ENCODE measurements around the gene MAP3K13.

The MAP3K13 gene

GRCh38 chr3:185362850-185363661 is at the start of gene MAP3K13:
MAP3K13 (plus strand) TSS chr3:185363136; CDS start chr3:185428582, 65,446 bp downstream.
- Histone ChIP-seq H3K27me3 (ENCODE audit: low read depth, low read length) (no peaks in the 10 kb centered on the region), H3K9me3 (ENCODE audit: control insufficient read depth in 1 of 2, low read length in 2 of 2) (no peaks in the 10 kb centered on the region), H3K27ac (ENCODE audit: low read length) (peak within 1 kb of the TSS; percentile 58), H3K4me3 (ENCODE audit: low read depth in 1 of 2, low read length in 2 of 2) (peak within 1 kb of the TSS; percentile 85 to 87), H3K36me3 (ENCODE audit: control insufficient read depth in 1 of 2, insufficient read depth in 2 of 2, low read length in 2 of 2) (peaks cover 0 to 4% of the 10 kb centered on the region in 2 donors), H3K4me1 (ENCODE audit: control insufficient read depth in 1 of 2, insufficient read depth in 2 of 2, low read length in 2 of 2) (peaks cover 0 to 3% of the 10 kb centered on the region in 2 donors)

- H3K36me3 ChIP-seq (ENCODE audit: control insufficient read depth in 1 of 2, insufficient read depth in 2 of 2, low read length in 2 of 2) = no peaks in the 10 kb centered on the region
- no peaks in the 10 kb centered on the region for H3K27me3 ChIP-seq (ENCODE audit: low read depth, low read length)
- no peaks in the 10 kb centered on the region for H3K9me3 ChIP-seq (ENCODE audit: control insufficient read depth in 1 of 2, low read length in 2 of 2)
- H3K4me1 ChIP-seq (ENCODE audit: control insufficient read depth in 1 of 2, insufficient read depth in 2 of 2, low read length in 2 of 2) = peaks cover 0 to 7% of the 10 kb centered on the region in 2 donors
- no peak overlapping the region for H3K27ac ChIP-seq (ENCODE audit: low read length)
- H3K4me3 ChIP-seq (ENCODE audit: low read depth in 1 of 2, low read length in 2 of 2) = no peak overlapping the region
Observed at GRCh38 chr3:185313693-185314246, 49.2 kb upstream of the MAP3K13 start.

GRCh38 chr3:185316740-185317412 is 46.1 kb upstream of the MAP3K13 start:
- peak overlapping the region; percentile 56 for H3K27ac ChIP-seq (ENCODE audit: low read length)
- H3K4me1 ChIP-seq (ENCODE audit: control insufficient read depth in 1 of 2, insufficient read depth in 2 of 2, low read length in 2 of 2) = peaks cover 0 to 7% of the 10 kb centered on the region in 2 donors
- H3K27me3 ChIP-seq (ENCODE audit: low read depth, low read length) = no peaks in the 10 kb centered on the region
- peak overlapping the region in 1 of 2 donors; percentile 9 for H3K4me3 ChIP-seq (ENCODE audit: low read depth in 1 of 2, low read length in 2 of 2)
- no peaks in the 10 kb centered on the region for H3K36me3 ChIP-seq (ENCODE audit: control insufficient read depth in 1 of 2, insufficient read depth in 2 of 2, low read length in 2 of 2)
- H3K9me3 ChIP-seq (ENCODE audit: control insufficient read depth in 1 of 2, low read length in 2 of 2) = no peaks in the 10 kb centered on the region

- H3K4me3 ChIP-seq (ENCODE audit: low read depth in 1 of 2, low read length in 2 of 2) = peak overlapping the region in 1 of 2 donors; percentile 9
- H3K9me3 ChIP-seq (ENCODE audit: control insufficient read depth in 1 of 2, low read length in 2 of 2) = no peaks in the 10 kb centered on the region
- H3K27ac ChIP-seq (ENCODE audit: low read length) = peak overlapping the region; percentile 56
Observed at GRCh38 chr3:185317674-185318073, 45.3 kb upstream of the MAP3K13 start.

GRCh38 chr3:185318141-185318540 is 44.8 kb upstream of the MAP3K13 start:
- Histone ChIP-seq H3K9me3 (ENCODE audit: control insufficient read depth in 1 of 2, low read length in 2 of 2) (no peaks in the 10 kb centered on the region), H3K4me1 (ENCODE audit: control insufficient read depth in 1 of 2, insufficient read depth in 2 of 2, low read length in 2 of 2) (peaks cover 0 to 7% of the 10 kb centered on the region in 2 donors), H3K27me3 (ENCODE audit: low read depth, low read length) (no peaks in the 10 kb centered on the region), H3K27ac (ENCODE audit: low read length) (no peak overlapping the region), H3K4me3 (ENCODE audit: low read depth in 1 of 2, low read length in 2 of 2) (no peak overlapping the region), H3K36me3 (ENCODE audit: control insufficient read depth in 1 of 2, insufficient read depth in 2 of 2, low read length in 2 of 2) (no peaks in the 10 kb centered on the region)

More at GRCh38 chr3:185317674-185318073, 45.3 kb upstream of the MAP3K13 start:
- Histone ChIP-seq H3K27me3 (ENCODE audit: low read depth, low read length) (no peaks in the 10 kb centered on the region), H3K4me1 (ENCODE audit: control insufficient read depth in 1 of 2, insufficient read depth in 2 of 2, low read length in 2 of 2) (peaks cover 0 to 7% of the 10 kb centered on the region in 2 donors), H3K36me3 (ENCODE audit: control insufficient read depth in 1 of 2, insufficient read depth in 2 of 2, low read length in 2 of 2) (no peaks in the 10 kb centered on the region)

GRCh38 chr3:185319801-185320200 is 43.1 kb upstream of the MAP3K13 start:
- Histone ChIP-seq H3K27ac (ENCODE audit: low read length) (no peak overlapping the region), H3K27me3 (ENCODE audit: low read depth, low read length) (no peaks in the 10 kb centered on the region), H3K4me1 (ENCODE audit: control insufficient read depth in 1 of 2, insufficient read depth in 2 of 2, low read length in 2 of 2) (peaks cover 0 to 7% of the 10 kb centered on the region in 2 donors), H3K4me3 (ENCODE audit: low read depth in 1 of 2, low read length in 2 of 2) (no peak overlapping the region), H3K9me3 (ENCODE audit: control insufficient read depth in 1 of 2, low read length in 2 of 2) (no peaks in the 10 kb centered on the region), H3K36me3 (ENCODE audit: control insufficient read depth in 1 of 2, insufficient read depth in 2 of 2, low read length in 2 of 2) (no peaks in the 10 kb centered on the region)

- peaks cover 0 to 7% of the 10 kb centered on the region in 2 donors for H3K4me1 ChIP-seq (ENCODE audit: control insufficient read depth in 1 of 2, insufficient read depth in 2 of 2, low read length in 2 of 2)
- H3K36me3 ChIP-seq (ENCODE audit: control insufficient read depth in 1 of 2, insufficient read depth in 2 of 2, low read length in 2 of 2) = no peaks in the 10 kb centered on the region
- no peaks in the 10 kb centered on the region for H3K27me3 ChIP-seq (ENCODE audit: low read depth, low read length)
- H3K9me3 ChIP-seq (ENCODE audit: control insufficient read depth in 1 of 2, low read length in 2 of 2) = no peaks in the 10 kb centered on the region
- no peak overlapping the region for H3K27ac ChIP-seq (ENCODE audit: low read length)
- H3K4me3 ChIP-seq (ENCODE audit: low read depth in 1 of 2, low read length in 2 of 2) = no peak overlapping the region
Observed at GRCh38 chr3:185320949-185321348, 42.0 kb upstream of the MAP3K13 start.

GRCh38 chr3:185322101-185322719 is 40.7 kb upstream of the MAP3K13 start:
- H3K4me1 ChIP-seq (ENCODE audit: control insufficient read depth in 1 of 2, insufficient read depth in 2 of 2, low read length in 2 of 2) = peaks cover 0 to 5% of the 10 kb centered on the region in 2 donors
- no peaks in the 10 kb centered on the region for H3K9me3 ChIP-seq (ENCODE audit: control insufficient read depth in 1 of 2, low read length in 2 of 2)
- H3K4me3 ChIP-seq (ENCODE audit: low read depth in 1 of 2, low read length in 2 of 2) = no peak overlapping the region
- H3K27ac ChIP-seq (ENCODE audit: low read length) = no peak overlapping the region
- H3K27me3 ChIP-seq (ENCODE audit: low read depth, low read length) = no peaks in the 10 kb centered on the region
- no peaks in the 10 kb centered on the region for H3K36me3 ChIP-seq (ENCODE audit: control insufficient read depth in 1 of 2, insufficient read depth in 2 of 2, low read length in 2 of 2)

GRCh38 chr3:185325946-185326791 is 36.8 kb upstream of the MAP3K13 start:
- no peaks in the 10 kb centered on the region for H3K36me3 ChIP-seq (ENCODE audit: control insufficient read depth in 1 of 2, insufficient read depth in 2 of 2, low read length in 2 of 2)
- no peak overlapping the region for H3K4me3 ChIP-seq (ENCODE audit: low read depth in 1 of 2, low read length in 2 of 2)
- no peaks in the 10 kb centered on the region for H3K4me1 ChIP-seq (ENCODE audit: control insufficient read depth in 1 of 2, insufficient read depth in 2 of 2, low read length in 2 of 2)
- no peaks in the 10 kb centered on the region for H3K27me3 ChIP-seq (ENCODE audit: low read depth, low read length)
- H3K27ac ChIP-seq (ENCODE audit: low read length) = no peak overlapping the region
- H3K9me3 ChIP-seq (ENCODE audit: control insufficient read depth in 1 of 2, low read length in 2 of 2) = no peaks in the 10 kb centered on the region

- Histone ChIP-seq H3K4me1 (ENCODE audit: control insufficient read depth in 1 of 2, insufficient read depth in 2 of 2, low read length in 2 of 2) (no peaks in the 10 kb centered on the region), H3K27me3 (ENCODE audit: low read depth, low read length) (no peaks in the 10 kb centered on the region), H3K4me3 (ENCODE audit: low read depth in 1 of 2, low read length in 2 of 2) (no peak overlapping the region), H3K36me3 (ENCODE audit: control insufficient read depth in 1 of 2, insufficient read depth in 2 of 2, low read length in 2 of 2) (no peaks in the 10 kb centered on the region), H3K27ac (ENCODE audit: low read length) (no peak overlapping the region), H3K9me3 (ENCODE audit: control insufficient read depth in 1 of 2, low read length in 2 of 2) (no peaks in the 10 kb centered on the region)
Observed at GRCh38 chr3:185327062-185327461, 35.9 kb upstream of the MAP3K13 start.
